ENCODE results near the gene CBFA2T3.

DNA sequence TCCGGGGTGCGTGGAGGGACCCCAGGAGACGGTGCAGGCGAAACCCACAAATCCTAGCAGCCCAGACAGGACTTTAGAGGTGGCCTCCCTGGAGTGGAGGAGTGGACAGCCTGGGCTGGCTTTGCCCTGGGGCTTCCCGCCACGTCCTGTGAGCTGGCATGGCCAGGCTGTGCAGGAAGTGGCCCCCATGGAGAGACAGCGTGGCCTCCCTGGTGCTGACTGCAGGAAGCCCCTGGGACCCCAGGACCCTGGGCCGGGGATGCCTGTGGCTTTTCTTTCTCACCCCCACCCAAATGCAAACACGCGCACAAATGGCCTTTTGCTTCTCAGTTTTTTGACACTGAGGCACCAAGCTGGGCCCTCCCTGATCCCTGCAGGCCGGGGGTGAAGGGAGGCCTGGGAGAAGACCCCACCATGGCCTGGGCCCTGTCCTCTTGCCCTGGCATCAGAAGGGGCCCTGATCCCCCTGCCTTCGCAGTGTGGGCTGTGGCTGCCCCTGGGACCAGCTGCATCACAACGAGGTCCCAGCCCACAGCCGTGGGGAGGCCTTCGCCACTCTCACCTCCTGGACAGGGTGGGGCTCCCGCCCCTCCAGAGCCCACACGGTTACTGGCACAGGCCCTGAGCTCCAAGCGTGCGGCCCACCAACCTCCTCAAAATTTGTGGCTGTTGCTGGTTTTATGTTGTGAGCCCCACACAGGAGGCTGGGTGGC, 58.9 kb downstream of the CBFA2T3 start:
- TF ChIP-seq, protein P1, sequence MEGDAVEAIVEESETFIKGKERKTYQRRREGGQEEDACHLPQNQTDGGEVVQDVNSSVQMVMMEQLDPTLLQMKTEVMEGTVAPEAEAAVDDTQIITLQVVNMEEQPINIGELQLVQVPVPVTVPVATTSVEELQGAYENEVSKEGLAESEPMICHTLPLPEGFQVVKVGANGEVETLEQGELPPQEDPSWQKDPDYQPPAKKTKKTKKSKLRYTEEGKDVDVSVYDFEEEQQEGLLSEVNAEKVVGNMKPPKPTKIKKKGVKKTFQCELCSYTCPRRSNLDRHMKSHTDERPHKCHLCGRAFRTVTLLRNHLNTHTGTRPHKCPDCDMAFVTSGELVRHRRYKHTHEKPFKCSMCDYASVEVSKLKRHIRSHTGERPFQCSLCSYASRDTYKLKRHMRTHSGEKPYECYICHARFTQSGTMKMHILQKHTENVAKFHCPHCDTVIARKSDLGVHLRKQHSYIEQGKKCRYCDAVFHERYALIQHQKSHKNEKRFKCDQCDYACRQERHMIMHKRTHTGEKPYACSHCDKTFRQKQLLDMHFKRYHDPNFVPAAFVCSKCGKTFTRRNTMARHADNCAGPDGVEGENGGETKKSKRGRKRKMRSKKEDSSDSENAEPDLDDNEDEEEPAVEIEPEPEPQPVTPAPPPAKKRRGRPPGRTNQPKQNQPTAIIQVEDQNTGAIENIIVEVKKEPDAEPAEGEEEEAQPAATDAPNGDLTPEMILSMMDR (IDR thresholded peaks at IDR 0.05 in 8 of 11, conservative IDR thresholded peaks at IDR 0.05 in 3 of 11), result no peak
- no peak for TF ChIP-seq POLR2A (IDR thresholded peaks at IDR 0.05)
- peak in 2 of 3 donors; percentile 48 to 59 for TF ChIP-seq POLR2AphosphoS5 (IDR thresholded peaks at IDR 0.05)

Measured in spleen (tissue), 7 donors.